Endometrial microvascular endothelial cells (primary cell): ENCODE data around the gene PLXDC2. TPM values are rescaled to one million over a fixed set of nuclear protein-coding genes. Genes with fewer than 3 reads are reported as not detected.

Experiments
- in situ Hi-C: cut with HindIII; loops from 2 replicates; pipeline ENCODE4 v1.10.0; 2017; ENCODE audit warnings: low sequenced_read_pairs, low pct_unique_long_range_greater_than_20kb; ENCODE audit errors: inconsistent ontology term
- total RNA-seq: library from RNA; depleted of rRNA; stranded (reverse); fragments of >200 nt; gene quantifications from one replicate; pipeline ENCODE4 v1.2.3, GENCODE V29; 2015; ENCODE audit errors: inconsistent ontology term

PLXDC2 gene
- total RNA-seq, 1 donor from 2014 or later, result not detected

DNA sequence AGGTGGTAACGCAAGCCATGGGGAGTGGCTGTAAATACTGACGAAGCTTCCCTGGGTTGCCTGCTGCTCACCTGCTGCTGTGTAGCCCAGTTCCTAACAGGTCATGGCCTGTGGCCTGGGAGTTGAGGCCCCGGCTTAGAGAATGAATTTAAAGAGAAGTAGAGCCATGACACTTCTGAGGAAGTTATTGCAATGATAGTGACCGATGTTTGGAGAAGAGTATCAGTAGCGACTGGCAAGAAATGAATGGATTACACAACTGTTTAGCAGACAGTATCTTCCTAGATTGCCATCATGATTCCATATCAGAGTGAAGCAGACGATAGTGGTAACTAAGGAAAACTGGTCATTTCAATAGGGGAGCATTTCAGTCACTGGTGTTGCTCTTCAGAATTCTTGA is 249.6 kb downstream of the PLXDC2 start:
- in situ Hi-C loops, result no loop called here

DNA sequence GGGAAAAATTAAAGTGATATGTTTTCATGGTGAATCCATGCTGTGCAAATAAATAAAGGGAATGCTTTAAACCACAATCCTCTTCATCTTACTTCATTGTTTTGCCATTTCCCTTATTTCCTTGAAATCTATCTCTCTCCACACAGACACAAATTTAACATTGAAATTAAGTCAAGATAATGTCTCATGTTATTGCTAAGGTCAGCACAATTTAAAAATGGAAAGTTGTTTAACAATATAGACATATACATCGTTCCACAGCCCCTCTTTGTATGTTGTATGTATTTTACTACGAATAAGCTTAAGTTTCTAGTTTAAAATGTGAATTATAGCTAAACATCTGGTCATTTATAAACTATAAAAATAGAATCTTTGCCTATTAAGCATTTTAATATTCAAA is 256.9 kb downstream of the PLXDC2 start:
- in situ Hi-C loops, result no loop called here

DNA sequence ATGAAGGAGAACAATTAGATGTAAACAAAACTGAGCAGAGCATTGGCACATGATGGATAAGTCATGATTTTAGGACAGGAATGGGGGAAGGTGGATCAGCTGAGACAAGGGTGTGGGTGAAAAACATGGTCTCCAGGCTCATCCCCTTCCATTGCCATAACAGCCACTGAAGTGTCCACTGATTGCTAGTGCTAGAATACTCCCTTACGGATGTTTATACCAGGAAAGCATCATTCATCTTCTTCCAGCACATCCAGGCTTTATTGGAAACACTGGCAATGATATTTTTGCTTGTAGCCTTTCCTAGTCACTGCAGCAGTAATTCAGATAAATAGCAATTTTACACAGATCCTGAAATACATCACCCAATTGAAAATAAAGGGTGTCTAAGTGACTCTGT is 259.5 kb downstream of the PLXDC2 start:
- in situ Hi-C loops, result no loop called here

DNA sequence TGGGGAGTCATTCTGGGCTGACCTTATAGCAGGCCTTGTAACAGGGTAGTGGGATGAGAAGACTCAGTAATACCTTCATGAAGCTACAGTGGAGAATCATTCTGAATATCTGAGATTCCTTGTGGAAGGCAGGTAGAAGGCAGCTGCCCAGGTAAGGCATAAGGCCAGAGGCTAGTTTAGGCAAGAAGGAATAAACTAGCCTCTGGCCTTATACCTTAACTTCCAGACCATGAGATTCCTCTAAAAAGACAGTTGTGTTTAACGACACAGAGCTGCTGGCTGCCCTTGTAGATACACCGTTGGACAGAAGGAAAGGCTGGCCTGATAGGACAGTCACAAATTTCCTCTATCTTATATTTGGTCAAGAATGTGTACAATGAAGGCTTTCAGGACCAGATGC is 268.2 kb downstream of the PLXDC2 start:
- in situ Hi-C loops, result no loop called here

DNA sequence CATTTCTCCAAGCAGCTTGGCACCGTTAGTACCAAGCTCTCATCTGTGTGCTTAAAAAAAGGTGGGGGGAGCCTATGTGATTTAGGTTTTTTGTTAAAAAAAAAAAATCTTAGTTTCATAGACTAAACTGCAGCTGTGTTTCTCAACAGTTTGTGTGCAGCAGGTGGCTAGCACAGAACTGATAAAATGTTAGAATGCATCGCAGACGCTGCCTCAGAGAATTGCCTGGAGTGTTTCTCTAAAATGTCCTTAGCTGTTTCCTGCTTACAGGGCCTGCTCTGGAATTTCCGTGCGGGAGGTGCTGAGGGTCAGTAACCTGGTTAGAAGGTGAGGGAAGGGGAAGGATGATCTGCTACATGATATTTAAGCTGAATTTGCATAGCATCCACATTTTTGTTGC is 268.9 kb downstream of the PLXDC2 start:
- in situ Hi-C loops, result no loop called here

DNA sequence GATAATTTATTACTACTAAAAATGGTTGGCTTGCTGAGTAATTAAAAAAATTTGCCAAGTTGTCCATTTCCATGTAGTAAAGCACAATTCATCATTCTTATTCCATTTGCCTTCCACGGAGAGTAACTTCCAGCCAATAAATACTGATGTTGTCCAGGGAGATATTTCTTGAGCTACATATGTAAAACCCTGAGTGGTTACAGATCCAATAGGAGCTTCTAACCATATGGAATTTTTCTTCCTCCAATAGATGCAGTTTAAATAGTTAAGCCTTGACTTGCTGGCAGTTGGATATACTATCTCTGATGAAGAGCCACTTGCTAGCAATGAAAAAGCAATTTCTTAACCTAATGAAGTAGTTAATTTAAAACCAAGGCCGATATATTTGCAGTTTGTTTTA is 271.1 kb downstream of the PLXDC2 start:
- in situ Hi-C loops, result no loop called here

DNA sequence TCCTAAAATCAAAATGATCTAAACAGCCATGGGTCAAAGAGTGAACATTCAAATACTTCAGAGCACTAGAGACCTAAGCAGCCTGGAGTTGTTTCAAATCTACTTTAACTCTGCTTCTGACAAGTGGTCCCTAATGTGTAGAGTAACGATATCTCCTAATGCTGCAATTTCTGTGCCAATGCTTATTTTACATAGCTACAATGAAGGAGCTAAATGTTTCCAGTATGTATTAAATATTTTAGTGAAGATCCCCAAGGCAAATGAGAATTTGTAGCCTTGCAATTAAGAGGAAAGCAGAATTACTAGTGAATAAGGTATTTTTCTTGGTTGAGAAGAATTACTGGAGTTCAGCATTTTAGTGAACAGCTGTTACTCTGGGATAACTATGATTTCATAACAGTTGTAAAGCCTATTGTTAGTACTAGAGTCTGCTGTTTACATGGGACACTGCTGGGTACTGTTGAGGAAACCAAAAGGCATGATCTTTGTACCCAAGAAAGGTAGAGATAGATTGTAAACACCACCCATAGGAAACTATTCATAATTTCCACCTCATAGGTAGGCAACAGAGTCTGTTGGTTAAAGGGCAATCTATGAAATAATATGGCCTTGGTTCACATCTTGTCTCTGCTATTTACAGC is 271.9 kb downstream of the PLXDC2 start:
- in situ Hi-C loops, result no loop called here

DNA sequence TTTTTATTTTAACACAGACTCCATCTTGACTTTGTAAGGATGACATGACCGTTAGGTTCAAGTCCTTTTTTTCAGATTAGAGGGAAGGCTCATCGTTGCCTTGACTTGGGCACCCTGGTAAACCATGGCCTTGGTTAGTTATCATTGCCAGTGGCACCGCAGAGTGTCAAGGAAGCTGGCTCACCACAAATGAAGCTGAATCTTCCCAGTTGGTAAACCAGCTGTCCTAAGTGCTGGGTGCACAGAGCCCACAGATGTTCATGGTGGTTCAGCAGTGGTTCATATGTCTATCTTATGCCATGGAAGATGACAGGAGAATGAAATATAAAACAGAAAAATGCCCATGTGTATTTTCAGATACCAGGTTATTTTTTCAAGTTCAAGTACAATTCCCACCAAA is 273.6 kb downstream of the PLXDC2 start:
- in situ Hi-C loops, result no loop called here

DNA sequence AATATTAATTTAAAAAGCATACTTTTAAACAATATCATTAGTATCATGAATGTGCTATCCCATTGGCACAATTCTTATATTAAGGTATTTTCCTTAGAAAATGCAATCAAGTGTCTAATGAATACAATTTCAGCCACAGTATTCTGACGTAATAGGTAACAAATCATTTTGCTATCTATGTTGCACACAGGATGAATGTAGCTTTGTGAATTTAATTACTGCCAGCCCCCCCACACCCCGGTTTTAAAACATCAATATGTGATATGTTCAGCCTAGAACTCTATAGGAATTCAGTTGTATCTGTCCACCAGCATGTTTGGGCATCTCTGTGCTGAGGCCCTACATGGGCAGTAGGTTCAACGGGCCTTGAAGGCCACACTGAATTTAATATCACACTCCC is 274.6 kb downstream of the PLXDC2 start:
- in situ Hi-C loops, result no loop called here

DNA sequence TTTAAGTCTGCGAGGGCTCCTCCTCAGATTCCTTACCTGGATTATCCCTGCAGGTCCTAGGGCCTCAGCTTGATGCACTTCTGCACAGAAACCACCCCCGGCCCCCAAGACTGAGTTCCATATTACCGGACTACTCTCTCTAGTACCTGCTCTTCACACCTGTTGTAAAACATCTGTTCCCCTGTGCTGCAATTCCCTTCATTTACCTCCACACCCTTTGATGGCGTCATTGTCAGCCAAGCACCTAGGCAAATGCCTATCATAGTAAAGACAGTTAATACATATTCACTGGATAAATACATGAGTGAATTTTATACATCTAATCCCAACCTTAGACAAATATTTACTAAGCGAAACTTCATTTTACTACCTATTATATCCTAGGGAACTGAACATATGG is 275.5 kb downstream of the PLXDC2 start:
- in situ Hi-C loops, result no loop called here

DNA sequence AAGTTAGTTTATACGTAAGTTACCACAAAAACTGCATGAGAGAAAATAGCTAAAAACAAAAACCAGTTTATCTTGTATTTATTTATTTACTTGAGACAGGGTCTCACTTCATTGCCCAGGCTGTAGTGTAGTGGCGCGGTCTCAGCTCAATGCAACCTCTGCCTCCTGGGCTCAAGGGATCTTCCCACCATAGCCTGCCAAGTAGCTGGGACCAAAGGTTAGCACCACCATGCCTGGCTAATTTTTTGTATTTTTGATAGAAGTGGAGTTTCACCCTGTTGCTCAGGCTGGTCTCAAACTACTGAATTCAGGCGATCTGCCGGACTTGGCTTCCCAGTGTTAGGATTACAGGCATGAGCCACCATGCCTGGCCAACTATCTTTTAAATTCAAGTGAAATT is 277.4 kb downstream of the PLXDC2 start:
- in situ Hi-C loops, result no loop called here

DNA sequence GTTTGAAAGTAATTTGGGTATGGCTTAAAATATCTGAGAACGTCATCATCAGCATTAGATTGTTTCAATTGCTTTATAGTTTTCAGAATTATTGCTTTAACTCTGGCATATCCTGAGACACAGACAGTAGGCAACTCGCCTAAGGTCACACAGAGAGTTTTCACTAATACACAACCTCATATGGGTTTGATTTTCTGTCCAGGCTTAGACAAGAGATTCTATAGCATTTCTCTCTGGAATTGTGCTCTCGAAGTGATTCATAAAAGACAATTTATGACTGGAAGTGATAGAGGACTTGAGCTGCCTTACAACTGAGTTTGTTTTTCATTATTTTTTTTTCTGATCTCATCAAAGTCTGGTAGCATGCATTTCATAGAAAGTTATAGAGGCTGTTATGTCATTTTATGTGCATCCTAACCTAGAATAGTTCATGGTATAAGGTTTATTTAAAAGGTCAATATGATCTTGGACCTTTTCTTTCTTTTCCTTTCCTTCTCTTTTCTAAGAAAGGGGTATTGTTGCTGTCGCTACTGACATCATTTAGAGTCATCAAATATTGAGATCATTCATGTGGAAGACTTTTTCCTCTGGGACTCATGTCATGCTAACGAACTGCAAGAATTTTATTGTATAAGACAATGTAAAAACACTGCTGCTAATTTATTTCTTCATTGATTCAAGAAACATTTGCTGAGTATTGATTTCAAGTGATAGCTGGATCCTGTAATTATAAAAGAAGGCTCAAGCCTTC is 278.2 kb downstream of the PLXDC2 start:
- in situ Hi-C loops, result no loop called here

DNA sequence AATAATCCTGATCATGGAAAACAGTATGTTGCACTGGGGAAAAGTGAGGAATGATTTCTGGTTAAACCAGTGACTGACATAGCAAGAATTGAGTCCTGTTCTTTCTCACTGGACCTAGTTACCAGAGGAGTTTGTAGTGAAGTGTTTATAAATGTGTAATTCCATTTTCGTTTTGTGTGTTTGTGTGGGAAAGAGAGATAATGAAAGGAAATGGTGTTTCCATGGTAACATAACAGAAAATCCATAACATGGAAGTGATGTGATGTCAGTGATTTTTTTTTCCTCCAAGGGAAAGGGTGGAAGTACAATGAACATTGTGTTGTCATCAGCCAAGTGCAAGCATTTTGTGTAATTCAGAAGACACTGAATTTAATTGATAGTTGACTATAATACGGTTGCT is 283.9 kb downstream of the PLXDC2 start:
- in situ Hi-C loops, result no loop called here

DNA sequence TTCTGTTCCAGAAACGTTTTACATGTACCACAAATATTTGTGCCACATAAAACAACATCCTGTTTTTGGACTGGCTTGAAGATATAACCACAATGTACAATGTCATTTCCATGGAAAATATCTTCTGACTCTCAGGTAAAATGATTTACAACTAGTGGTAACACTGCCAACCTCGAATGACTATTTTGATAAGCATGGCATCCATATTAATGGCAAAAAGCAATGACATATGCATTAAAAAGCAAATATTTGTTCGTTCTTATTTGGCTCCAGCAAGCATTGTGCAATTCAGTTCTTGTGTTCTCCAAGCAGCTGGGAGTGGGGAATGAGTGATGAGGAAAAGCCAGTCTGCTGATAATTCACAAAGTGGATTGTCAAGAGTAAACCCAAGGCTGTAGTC is 289.0 kb downstream of the PLXDC2 start:
- in situ Hi-C loops, result no loop called here

DNA sequence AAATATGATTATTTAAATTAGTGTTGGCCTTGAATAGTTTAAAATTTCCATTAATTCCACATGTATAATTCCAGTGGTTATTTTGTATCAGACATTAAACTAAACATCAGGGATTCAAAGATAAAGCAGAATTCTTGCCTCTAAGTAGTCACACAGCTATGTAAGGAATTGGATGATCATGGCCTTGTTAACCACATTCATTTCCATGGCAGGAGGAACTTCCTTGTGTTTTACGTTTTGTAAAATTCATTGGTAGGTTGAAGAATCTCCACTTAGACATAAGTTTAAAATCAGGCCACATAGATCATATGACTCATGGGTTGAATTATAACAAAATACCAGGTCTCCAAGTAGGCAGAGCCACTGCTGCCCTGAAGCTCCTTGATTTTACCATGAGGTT is 289.7 kb downstream of the PLXDC2 start:
- in situ Hi-C loops, result no loop called here

DNA sequence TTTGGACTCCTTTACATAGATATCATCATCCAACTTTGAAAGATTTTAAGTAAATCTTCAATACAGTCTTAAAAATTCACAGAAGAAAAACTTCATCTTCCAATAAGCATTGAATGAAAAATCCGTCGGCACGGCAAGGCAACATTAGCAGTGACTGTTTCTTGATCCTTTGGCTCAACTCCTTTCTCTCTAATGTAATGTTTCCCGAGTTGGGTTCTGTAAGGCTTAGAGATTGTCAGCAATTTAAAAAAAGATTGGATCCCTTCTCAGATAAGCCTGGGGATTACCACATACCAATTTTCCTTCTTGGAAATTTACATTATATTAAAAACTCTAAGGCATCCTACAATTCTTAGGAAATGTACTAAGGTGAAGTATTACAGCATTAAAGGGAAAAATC is 291.8 kb downstream of the PLXDC2 start:
- in situ Hi-C loops, result no loop called here

DNA sequence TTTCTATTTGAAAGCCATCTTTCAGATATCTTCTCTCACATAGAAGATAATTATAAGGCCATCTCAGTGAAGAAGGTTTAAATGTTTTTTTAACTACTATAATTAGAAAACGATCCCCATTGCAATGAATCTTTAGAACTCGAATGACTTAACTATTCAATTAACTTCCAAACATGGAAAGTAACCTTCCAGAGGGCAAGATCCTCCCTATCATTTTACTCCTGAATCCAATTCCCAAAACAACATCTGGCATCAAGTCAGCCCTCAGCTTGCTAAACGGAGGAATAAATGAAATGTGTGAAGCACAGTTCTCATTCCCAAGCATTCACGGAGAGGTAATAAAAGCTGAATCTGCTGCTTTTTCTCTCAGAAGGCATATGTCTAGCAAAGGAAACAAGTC is 293.4 kb downstream of the PLXDC2 start:
- in situ Hi-C loops, result no loop called here

DNA sequence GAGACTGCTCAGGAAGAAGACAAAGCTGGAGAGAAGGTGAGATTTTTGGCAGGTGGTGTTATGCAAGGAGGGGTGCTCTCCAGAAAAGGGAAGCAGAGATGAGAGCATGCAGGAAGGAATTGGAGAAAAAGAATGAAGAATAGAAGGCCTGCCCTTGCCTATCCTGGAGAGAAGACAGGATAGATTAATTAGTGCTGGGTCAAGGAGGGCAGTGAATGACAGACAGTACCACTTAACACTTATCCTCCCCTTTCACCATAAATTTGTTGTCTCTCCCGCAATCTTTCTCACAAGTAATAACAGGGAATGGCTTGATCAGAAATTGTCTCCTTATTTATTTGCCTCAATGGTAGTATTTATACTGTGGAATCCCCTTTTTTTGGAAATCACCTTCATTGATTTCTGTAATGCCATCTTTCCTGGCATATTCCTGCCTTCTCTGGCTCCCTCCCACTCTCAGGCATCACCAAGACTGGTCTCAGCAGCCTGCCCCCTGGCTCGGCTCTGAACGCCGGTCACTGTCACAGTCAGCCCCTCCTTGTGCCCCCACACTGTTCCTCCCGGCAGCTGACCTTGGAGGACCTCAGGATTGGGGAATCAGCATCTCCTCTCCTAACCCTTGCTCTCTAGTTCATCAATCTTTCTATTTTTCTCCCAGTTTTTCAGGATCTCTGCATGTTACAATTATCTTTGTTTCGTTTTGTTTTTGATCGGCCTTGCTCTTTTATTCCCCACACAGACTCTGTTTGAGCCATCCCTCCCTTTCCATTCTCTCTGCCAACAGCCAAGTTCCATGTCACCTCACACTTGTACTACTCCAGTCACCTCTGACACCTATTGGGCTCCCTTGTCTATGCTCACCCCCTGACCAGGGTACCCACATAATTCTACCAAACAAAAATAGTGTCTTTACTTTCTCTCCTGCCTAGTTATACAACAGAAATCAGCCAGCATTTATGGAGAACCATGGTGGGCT is 294.2 kb downstream of the PLXDC2 start:
- in situ Hi-C loops, result no loop called here

DNA sequence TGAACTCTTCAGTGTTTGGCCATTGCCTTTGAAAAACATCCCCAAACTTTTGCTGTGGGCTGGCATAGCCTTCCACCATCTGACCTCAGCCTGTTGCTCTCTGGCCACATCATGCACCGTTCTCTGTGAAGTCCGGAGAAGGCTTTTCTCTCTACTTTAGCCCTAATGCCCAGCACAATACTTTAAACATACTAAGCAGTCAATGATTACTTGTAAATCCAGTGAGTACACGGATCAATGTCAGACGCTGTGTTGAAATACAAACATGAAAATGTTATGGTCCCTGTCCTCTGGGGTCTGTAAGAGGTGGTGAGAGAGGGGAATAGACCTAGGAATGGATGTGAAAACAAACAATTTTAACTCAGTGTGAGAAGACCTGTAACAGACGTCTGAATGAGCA is 297.9 kb downstream of the PLXDC2 start:
- in situ Hi-C loops, result no loop called here

DNA sequence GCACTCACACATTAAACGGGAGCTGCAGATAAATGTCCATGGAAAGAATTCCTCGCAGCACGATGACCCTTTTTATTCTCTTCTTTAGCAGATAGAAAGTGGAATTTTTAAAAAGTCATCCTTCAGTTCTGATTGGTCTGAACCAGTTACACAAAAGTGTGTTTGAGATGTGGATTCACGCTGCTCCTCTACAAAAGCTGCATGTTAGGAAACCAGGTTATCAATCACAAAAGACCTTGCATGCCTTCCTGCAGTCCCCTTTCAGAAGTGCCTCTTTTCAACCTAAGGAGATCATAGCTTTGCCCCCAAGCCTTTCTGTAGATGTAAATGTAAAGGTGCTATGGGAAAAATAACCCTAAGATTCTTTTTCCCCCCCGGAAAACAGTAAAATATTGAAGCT is 299.7 kb downstream of the PLXDC2 start:
- in situ Hi-C loops, result no loop called here
